Spleen (tissue), 7 donors: Measurements from ENCODE around the gene STRADB.

ENCODE experiments used
- CTCF ChIP-seq, 11 experiments: fragments of 200-600 bp in 7 of 11; fragments of 450-650 bp in 4 of 11; sonication (generic) in 4 of 11; IDR thresholded peaks in 8 of 11; conservative IDR thresholded peaks in 3 of 11; 1 replicate in 7 of 11; 2 replicates in 4 of 11; pipeline versions ENCODE4 v1.4.0 to v1.8.0; 2016 to 2021; ENCODE audit warnings: antibody characterized with exemption in 11 of 11, inconsistent platforms in 4 of 11, mild to moderate bottlenecking in 1 of 11
- POLR2AphosphoS5 ChIP-seq, 3 donors: sonication (generic); formaldehyde crosslinking; IDR thresholded peaks; one replicate each; pipeline ENCODE4 v1.5.1; 2017; ENCODE audit warnings: antibody characterized with exemption in 3 of 3
- donor health status: DM: no; HTN: no; CAD: no; lungs with moderate emphysema.
- donor health status: DM: no; HTN: no; CAD: no.
- donor health status: DM: no; HTN: no; CAD: no.

GRCh38 chr2:201452058-201452921 lies 750 bp downstream of the STRADB start:
- TF ChIP-seq CTCF (IDR thresholded peaks at IDR 0.05 in 8 of 11, conservative IDR thresholded peaks at IDR 0.05 in 3 of 11) = peak in 1 of 11 experiments; percentile 4
- no peak for TF ChIP-seq POLR2AphosphoS5 (IDR thresholded peaks at IDR 0.05)
